PFSK-1 (cell line): ENCODE data around the gene COG7.
A peak's percentile ranks its signal among the peaks of the same experiment; 100 is the strongest.

Experiments
- FOXP2 ChIP-seq: optimal IDR thresholded peaks from 2 replicates; pipeline ENCODE3; 2011; ENCODE audit warnings: borderline replicate concordance, control low read depth, inconsistent platforms; ENCODE audit not compliant: insufficient read depth; ENCODE audit errors: extremely low read length, extremely low read depth
- POLR2AphosphoS5 ChIP-seq: IDR thresholded peaks from 2 replicates; pipeline ENCODE4 v1.6.1; 2012; ENCODE audit warnings: low read depth, mild to moderate bottlenecking, control low read depth, low read length, moderate library complexity
- SIN3A ChIP-seq: IDR thresholded peaks from 2 replicates; pipeline ENCODE4 v1.6.1; 2012; ENCODE audit warnings: mild to moderate bottlenecking, low read length, moderate library complexity, borderline replicate concordance; ENCODE audit not compliant: insufficient read depth
- TAF1 ChIP-seq: IDR thresholded peaks from 2 replicates; pipeline ENCODE4 v1.6.1; 2012; ENCODE audit warnings: low read length, control low read depth, borderline replicate concordance; ENCODE audit not compliant: insufficient read depth
- TF ChIP-seq, protein P1 (sequence below), 2 experiments: IDR thresholded peaks; 2 replicates each; pipeline versions ENCODE4 v1.6.1 to v1.8.0; 2011 to 2012; ENCODE audit warnings: low read depth in 2 of 2, low read length in 2 of 2, control low read depth in 1 of 2, inconsistent platforms in 1 of 2, mild to moderate bottlenecking in 1 of 2, moderate library complexity in 1 of 2; ENCODE audit not compliant: insufficient read depth in 1 of 2

Gene COG7

DNA sequence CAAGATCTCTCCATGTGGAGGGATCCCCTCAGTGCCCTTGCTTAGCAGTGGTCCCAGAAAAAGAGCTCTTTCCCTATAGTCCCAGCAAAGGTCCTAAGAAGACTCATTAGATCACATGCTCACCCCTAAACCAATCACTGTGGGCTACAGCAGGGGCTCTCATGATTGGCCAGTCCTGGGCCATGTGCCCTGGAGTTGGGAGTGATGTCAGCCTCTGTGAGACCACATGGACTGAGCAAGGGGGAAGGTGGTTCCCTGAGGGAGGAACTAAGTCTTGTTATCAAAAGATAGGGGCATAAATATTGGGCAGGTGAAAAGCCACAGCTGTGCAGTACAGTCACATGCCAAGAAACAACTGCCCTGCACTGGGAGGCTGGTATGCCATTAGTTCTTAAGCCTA is 99.5 kb downstream of the COG7 start:
- TF ChIP-seq FOXP2 (no peak), POLR2AphosphoS5 (no peak), SIN3A (no peak), TAF1 (no peak)
- TF ChIP-seq, protein P1, sequence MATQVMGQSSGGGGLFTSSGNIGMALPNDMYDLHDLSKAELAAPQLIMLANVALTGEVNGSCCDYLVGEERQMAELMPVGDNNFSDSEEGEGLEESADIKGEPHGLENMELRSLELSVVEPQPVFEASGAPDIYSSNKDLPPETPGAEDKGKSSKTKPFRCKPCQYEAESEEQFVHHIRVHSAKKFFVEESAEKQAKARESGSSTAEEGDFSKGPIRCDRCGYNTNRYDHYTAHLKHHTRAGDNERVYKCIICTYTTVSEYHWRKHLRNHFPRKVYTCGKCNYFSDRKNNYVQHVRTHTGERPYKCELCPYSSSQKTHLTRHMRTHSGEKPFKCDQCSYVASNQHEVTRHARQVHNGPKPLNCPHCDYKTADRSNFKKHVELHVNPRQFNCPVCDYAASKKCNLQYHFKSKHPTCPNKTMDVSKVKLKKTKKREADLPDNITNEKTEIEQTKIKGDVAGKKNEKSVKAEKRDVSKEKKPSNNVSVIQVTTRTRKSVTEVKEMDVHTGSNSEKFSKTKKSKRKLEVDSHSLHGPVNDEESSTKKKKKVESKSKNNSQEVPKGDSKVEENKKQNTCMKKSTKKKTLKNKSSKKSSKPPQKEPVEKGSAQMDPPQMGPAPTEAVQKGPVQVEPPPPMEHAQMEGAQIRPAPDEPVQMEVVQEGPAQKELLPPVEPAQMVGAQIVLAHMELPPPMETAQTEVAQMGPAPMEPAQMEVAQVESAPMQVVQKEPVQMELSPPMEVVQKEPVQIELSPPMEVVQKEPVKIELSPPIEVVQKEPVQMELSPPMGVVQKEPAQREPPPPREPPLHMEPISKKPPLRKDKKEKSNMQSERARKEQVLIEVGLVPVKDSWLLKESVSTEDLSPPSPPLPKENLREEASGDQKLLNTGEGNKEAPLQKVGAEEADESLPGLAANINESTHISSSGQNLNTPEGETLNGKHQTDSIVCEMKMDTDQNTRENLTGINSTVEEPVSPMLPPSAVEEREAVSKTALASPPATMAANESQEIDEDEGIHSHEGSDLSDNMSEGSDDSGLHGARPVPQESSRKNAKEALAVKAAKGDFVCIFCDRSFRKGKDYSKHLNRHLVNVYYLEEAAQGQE (IDR thresholded peaks at IDR 0.05; ENCODE audit: insufficient read depth in 1 of 2, low read depth in 2 of 2, low read length in 2 of 2): no peak

DNA sequence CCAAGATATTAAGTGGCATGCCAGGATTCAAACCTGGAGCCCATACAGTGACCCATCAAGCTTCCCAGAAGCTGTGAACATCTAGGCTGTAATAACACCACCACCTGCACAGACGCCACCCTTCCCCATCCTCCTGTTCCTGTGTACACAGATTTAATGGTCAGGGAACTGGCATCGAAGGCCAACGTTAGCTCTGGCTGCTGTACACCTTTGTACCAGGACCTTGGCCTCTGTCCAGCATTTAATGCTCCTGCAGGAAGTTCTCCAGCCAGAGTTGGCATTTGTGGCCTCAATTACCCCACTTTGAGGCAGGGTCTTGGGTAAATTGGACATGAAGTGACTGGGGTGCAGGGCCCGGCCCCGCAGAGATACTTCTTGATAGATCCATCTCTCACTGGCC is 101.6 kb downstream of the COG7 start:
- TF ChIP-seq SIN3A: no peak
- TF ChIP-seq, protein P1 (IDR thresholded peaks at IDR 0.05; ENCODE audit: insufficient read depth in 1 of 2, low read depth in 2 of 2, low read length in 2 of 2): peak in 1 of 2 experiments; percentile 35; a peak in 1 of 4 replicates

DNA sequence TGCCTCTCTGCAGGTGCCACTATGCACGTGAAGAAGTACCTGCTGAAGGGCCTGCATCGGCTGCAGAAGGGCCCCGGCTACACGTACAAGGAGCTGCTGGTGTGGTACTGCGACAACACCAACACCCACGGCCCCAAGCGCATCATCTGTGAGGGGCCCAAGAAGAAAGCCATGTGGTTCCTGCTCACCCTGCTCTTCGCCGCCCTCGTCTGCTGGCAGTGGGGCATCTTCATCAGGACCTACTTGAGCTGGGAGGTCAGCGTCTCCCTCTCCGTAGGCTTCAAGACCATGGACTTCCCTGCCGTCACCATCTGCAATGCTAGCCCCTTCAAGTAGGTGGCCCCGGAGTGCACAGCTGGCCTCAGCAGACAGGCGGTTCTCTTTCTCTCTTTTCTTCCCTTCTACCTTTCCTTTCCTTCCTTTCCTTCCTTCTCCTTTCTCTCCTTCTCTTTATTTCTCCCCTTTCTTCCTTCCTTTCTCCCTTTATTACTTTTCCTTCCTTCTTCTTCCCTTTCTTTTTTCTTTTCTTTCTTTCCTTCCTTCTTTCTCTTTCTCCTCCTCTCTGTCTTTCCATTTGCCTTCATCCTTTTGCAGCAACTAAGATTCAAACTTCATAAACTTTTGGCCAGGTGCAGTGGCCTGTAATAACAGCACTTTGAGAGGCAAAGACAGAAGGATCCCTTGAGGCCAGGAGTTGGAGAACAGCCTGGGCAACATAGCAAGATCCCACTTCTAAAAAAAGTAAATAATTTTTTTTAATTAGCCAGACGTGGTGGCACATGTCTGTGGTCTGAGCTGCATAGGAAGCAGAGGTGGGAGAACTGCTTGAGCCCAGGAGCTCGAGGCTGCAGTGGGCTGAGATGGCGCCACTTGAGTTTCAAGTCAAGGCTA is 104.2 kb downstream of the COG7 start:
- TF ChIP-seq SIN3A (no peak), FOXP2 (no peak), POLR2AphosphoS5 (no peak), TAF1 (no peak)
- TF ChIP-seq, protein P1 (IDR thresholded peaks at IDR 0.05; ENCODE audit: insufficient read depth in 1 of 2, low read depth in 2 of 2, low read length in 2 of 2): no peak

DNA sequence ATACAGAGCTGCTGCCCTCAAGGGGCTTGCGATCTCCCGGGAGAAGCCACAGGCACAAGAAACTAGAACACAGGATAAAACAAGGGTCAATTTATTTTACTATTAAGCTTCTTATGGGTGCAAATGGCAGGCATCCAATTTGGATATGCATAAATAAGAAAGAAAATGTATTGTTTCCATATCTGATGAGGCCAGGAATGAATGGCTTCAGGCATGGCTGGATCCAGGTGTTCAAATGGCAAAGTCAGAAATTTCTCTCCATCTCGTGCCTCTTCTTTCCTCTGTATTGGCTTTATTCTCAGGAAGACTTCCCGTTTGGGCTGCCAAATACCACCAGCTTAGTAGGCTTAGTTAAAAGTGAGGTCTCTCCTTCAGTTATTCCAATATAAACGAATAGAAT is 107.8 kb downstream of the COG7 start:
- TF ChIP-seq FOXP2 (no peak), SIN3A (no peak), TAF1 (no peak), POLR2AphosphoS5 (no peak)
- TF ChIP-seq, protein P1 (IDR thresholded peaks at IDR 0.05; ENCODE audit: insufficient read depth in 1 of 2, low read depth in 2 of 2, low read length in 2 of 2): no peak
